K562 (cell line): Measurements from ENCODE around the gene KYAT1. TPM values are rescaled to one million over a fixed set of nuclear protein-coding genes. Genes with fewer than 3 reads are reported as not detected.

Experiments
- CC2D1A ChIP-seq: fragments of 450-650 bp; IDR thresholded peaks from 2 replicates; pipeline ENCODE4 v1.6.1; 2017; ENCODE audit warnings: mild to moderate bottlenecking
- ELF2 ChIP-seq: fragments of 250-450 bp; sonication (Bioruptor Pico); IDR thresholded peaks from 2 replicates; pipeline ENCODE4 v1.5.0; 2021; ENCODE audit warnings: mild to moderate bottlenecking
- ETV1 ChIP-seq: fragments of 450-650 bp; conservative IDR thresholded peaks from 2 replicates; pipeline ENCODE4 v1.6.1; 2016; ENCODE audit warnings: missing genetic modification characterization, control low read depth, low read depth, missing compliant biosample characterization
- HNRNPLL ChIP-seq: fragments of 200-400 bp; formaldehyde crosslinking; IDR thresholded peaks from 2 replicates; pipeline ENCODE4 v1.6.1; 2017; ENCODE audit warnings: low read length, low read depth, mild to moderate bottlenecking; ENCODE audit not compliant: poor library complexity, severe bottlenecking
- JUN ChIP-seq, 2 experiments: sonication (generic) in 1 of 2; formaldehyde crosslinking in 1 of 2; IDR thresholded peaks; 2 replicates each; pipeline versions ENCODE4 v1.6.1 to v1.8.0; 2012 to 2022; ENCODE audit warnings: borderline replicate concordance in 2 of 2, mild to moderate bottlenecking in 2 of 2, improper control_type of control experiment in 1 of 2, low read depth in 1 of 2, low read length in 1 of 2, missing genetic modification reagents in 1 of 2
- KDM2B ChIP-seq: fragments of 250-450 bp; sonication (Bioruptor Pico); IDR thresholded peaks from 2 replicates; pipeline ENCODE4 v1.8.0; 2021; ENCODE audit warnings: mild to moderate bottlenecking, moderate library complexity
- KLF6 ChIP-seq: fragments of 250-450 bp; sonication (Bioruptor Pico); IDR thresholded peaks from 2 replicates; pipeline ENCODE4 v1.4.0; 2020; ENCODE audit warnings: mild to moderate bottlenecking, moderate library complexity, borderline replicate concordance
- MED1 ChIP-seq: sonication (generic); formaldehyde crosslinking; IDR thresholded peaks from 2 replicates; pipeline ENCODE4 v1.8.1; 2023; ENCODE audit warnings: missing genetic modification reagents, borderline replicate concordance
- PHB2 ChIP-seq: fragments of 450-650 bp; IDR thresholded peaks from 2 replicates; pipeline ENCODE4 v1.6.1; 2017; ENCODE audit warnings: low read depth
- POLR2AphosphoS2 ChIP-seq: IDR thresholded peaks from 2 replicates; pipeline ENCODE4 v1.6.1; 2012; ENCODE audit warnings: low read length, improper control_type of control experiment
- PRPF4 ChIP-seq: fragments of 200-400 bp; formaldehyde crosslinking; IDR thresholded peaks from one replicate; pipeline ENCODE4 v1.6.1; 2017; ENCODE audit warnings: low read length, low read depth, mild to moderate bottlenecking; ENCODE audit not compliant: insufficient read depth, poor library complexity, severe bottlenecking
- SMAD3 ChIP-seq: fragments of 450-650 bp; formaldehyde crosslinking; conservative IDR thresholded peaks from 2 replicates; pipeline ENCODE4 v1.4.0; 2020; ENCODE audit warnings: mild to moderate bottlenecking
- TAL1 ChIP-seq: fragments of 450-650 bp; IDR thresholded peaks from 2 replicates; pipeline ENCODE4 v1.6.1; 2016; ENCODE audit warnings: mild to moderate bottlenecking
- TCF7L2 ChIP-seq: fragments of 150-350 bp; IDR thresholded peaks from 2 replicates; pipeline ENCODE4 v1.6.1; 2016; ENCODE audit warnings: low read depth, mild to moderate bottlenecking, low read length, moderate library complexity
- ZBTB33 ChIP-seq: sonication (generic); formaldehyde crosslinking; IDR thresholded peaks from 2 replicates; pipeline ENCODE4 v1.8.1; 2023; ENCODE audit warnings: mild to moderate bottlenecking, missing genetic modification reagents
- ZNF24 ChIP-seq: fragments of 450-650 bp; IDR thresholded peaks from 2 replicates; pipeline ENCODE4 v1.6.1; 2016
- polyA plus RNA-seq, 8 experiments: library from polyadenylated mRNA; depleted of rRNA in 4 of 8; stranded (reverse) in 5 of 8; unstranded in 3 of 8; fragments of >200 nt; fragmentation: Nextera tagmentation in 2 of 8; fragmentation: Illumina TruSeq in 1 of 8; extraction: Ambion mirVana in 2 of 8; extraction: Trizol in 1 of 8; gene quantifications; 2 replicates each; pipeline versions ENCODE4 v1.2.1 to v1.2.3, GENCODE V29; 2011 to 2014; ENCODE audit warnings: inconsistent platforms in 1 of 8, missing spikeins in 1 of 8
- total RNA-seq, 7 experiments: library from RNA; depleted of rRNA in 6 of 7; stranded (reverse); fragments of >200 nt in 6 of 7; fragmentation: Illumina TruSeq in 2 of 7; extraction: Trizol in 2 of 7; gene quantifications; 2 replicates each; pipeline versions ENCODE4 v1.2.1 to v1.2.3, GENCODE V29; 2011 to 2021; ENCODE audit warnings: low replicate concordance in 1 of 7
- TF ChIP-seq, protein P1 (sequence below), 2 experiments: fragments of 450-650 bp; IDR thresholded peaks; 2 replicates each; pipeline ENCODE4 v1.6.1; 2018; ENCODE audit warnings: mild to moderate bottlenecking in 2 of 2, low read depth in 1 of 2; ENCODE audit not compliant: partially characterized antibody in 2 of 2
- TF ChIP-seq, protein P2 (sequence below), 3 experiments: fragments of 200-800 bp in 1 of 3; sonication (Bioruptor generic) in 1 of 3; sonication (generic) in 1 of 3; formaldehyde crosslinking in 1 of 3; IDR thresholded peaks; 2 replicates each; pipeline versions ENCODE4 v1.6.1 to v1.8.0; 2016 to 2022; ENCODE audit warnings: mild to moderate bottlenecking in 2 of 3, missing compliant biosample characterization in 2 of 3, missing genetic modification characterization in 2 of 3, missing genetic modification reagents in 1 of 3

The KYAT1 gene
- total and polyA plus RNA-seq, 9 of the 15 experiments (the other 6 are each of a cell fraction or from before 2014, with no cell fraction given): 6.4 to 16.8 (median 11.1) TPM

GRCh38 chr9:128881884-128882676, at the start of gene KYAT1, which contains the start of gene LRRC8A (continued):
- TF ChIP-seq HNRNPLL (peak; percentile 90), ETV1 (tag) (peak; percentile 97), SMAD3 (CRISPR knock-in tag) (no peak), KDM2B (CRISPR knock-in tag) (no peak), PRPF4 (no peak), JUN (IDR thresholded peaks at IDR 0.05; ENCODE audit: borderline replicate concordance, low read depth, low read length) (peak; percentile 90), JUN (CRISPR knock-in tag; IDR thresholded peaks at IDR 0.05; ENCODE audit: borderline replicate concordance) (no peak), TCF7L2 (peak; percentile 62), PHB2 (no peak), ZNF24 (no peak), ELF2 (CRISPR knock-in tag) (peak; percentile 97), MED1 (CRISPR knock-in tag) (no peak), TAL1 (no peak; the same call in 1 of the 2 replicates), ZBTB33 (CRISPR knock-in tag) (no peak), POLR2AphosphoS2 (no peak), CC2D1A (no peak), KLF6 (CRISPR knock-in tag) (no peak)
- TF ChIP-seq, protein P1, sequence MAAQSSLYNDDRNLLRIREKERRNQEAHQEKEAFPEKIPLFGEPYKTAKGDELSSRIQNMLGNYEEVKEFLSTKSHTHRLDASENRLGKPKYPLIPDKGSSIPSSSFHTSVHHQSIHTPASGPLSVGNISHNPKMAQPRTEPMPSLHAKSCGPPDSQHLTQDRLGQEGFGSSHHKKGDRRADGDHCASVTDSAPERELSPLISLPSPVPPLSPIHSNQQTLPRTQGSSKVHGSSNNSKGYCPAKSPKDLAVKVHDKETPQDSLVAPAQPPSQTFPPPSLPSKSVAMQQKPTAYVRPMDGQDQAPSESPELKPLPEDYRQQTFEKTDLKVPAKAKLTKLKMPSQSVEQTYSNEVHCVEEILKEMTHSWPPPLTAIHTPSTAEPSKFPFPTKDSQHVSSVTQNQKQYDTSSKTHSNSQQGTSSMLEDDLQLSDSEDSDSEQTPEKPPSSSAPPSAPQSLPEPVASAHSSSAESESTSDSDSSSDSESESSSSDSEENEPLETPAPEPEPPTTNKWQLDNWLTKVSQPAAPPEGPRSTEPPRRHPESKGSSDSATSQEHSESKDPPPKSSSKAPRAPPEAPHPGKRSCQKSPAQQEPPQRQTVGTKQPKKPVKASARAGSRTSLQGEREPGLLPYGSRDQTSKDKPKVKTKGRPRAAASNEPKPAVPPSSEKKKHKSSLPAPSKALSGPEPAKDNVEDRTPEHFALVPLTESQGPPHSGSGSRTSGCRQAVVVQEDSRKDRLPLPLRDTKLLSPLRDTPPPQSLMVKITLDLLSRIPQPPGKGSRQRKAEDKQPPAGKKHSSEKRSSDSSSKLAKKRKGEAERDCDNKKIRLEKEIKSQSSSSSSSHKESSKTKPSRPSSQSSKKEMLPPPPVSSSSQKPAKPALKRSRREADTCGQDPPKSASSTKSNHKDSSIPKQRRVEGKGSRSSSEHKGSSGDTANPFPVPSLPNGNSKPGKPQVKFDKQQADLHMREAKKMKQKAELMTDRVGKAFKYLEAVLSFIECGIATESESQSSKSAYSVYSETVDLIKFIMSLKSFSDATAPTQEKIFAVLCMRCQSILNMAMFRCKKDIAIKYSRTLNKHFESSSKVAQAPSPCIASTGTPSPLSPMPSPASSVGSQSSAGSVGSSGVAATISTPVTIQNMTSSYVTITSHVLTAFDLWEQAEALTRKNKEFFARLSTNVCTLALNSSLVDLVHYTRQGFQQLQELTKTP (IDR thresholded peaks at IDR 0.05; ENCODE audit: low read depth in 1 of 2, partially characterized antibody in 2 of 2): no peak
- TF ChIP-seq, protein P2, sequence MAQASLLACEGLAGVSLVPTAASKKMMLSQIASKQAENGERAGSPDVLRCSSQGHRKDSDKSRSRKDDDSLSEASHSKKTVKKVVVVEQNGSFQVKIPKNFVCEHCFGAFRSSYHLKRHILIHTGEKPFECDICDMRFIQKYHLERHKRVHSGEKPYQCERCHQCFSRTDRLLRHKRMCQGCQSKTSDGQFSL (CRISPR knock-in tag; IDR thresholded peaks at IDR 0.05): 0 out of 2 replicates have a peak, but pooled peaks have one; percentile 54
- TF ChIP-seq, protein P2 (tag; IDR thresholded peaks at IDR 0.05): peak in 1 of 2 experiments; percentile 64; a peak in 1 of 4 replicates
